Fibroblast of skin of back (primary cell): Measurements from ENCODE around the gene ZBTB24.

Source experiments
- DNase-seq: peaks from one replicate; pipeline ENCODE4 v3.0.0-alpha.2; 2013

The ZBTB24 gene

GRCh38 chr6:109498052-109498451, 15.0 kb upstream of the ZBTB24 start:
- DNase-seq: no peak

- no peak for DNase-seq
Measured at GRCh38 chr6:109496036-109496772, 13.2 kb upstream of the ZBTB24 start.

GRCh38 chr6:109493865-109494264, 10.8 kb upstream of the ZBTB24 start:
- DNase-seq: no peak

- DNase-seq: no peak
Measured at GRCh38 chr6:109491207-109491938, 8.4 kb upstream of the ZBTB24 start.

- DNase-seq: no peak
Measured at GRCh38 chr6:109490713-109491112, 7.7 kb upstream of the ZBTB24 start.

GRCh38 chr6:109488001-109488400, 5.0 kb upstream of the ZBTB24 start:
- no peak for DNase-seq

GRCh38 chr6:109486068-109486467, 3.0 kb upstream of the ZBTB24 start:
- no peak for DNase-seq

GRCh38 chr6:109485266-109485935, 2.4 kb upstream of the ZBTB24 start:
- DNase-seq: no peak

- DNase-seq: no peak
Measured at GRCh38 chr6:109484122-109484521, 1.1 kb upstream of the ZBTB24 start.

- peak; percentile 9 for DNase-seq
Measured at GRCh38 chr6:109483735-109484057, 677 bp upstream of the ZBTB24 start.

- no peak for DNase-seq
Measured at GRCh38 chr6:109480993-109481480, 2.0 kb downstream of the ZBTB24 start.

GRCh38 chr6:109478841-109479624, 4.0 kb downstream of the ZBTB24 start:
- DNase-seq: no peak

GRCh38 chr6:109478222-109478805, 4.7 kb downstream of the ZBTB24 start:
- peak; percentile 15 for DNase-seq

GRCh38 chr6:109477725-109478124, 5.3 kb downstream of the ZBTB24 start:
- DNase-seq: no peak

- no peak for DNase-seq
Measured at GRCh38 chr6:109477184-109477583, 5.8 kb downstream of the ZBTB24 start.

- no peak for DNase-seq
Measured at GRCh38 chr6:109475625-109476024, 7.4 kb downstream of the ZBTB24 start.

GRCh38 chr6:109474995-109475394, 8.0 kb downstream of the ZBTB24 start:
- DNase-seq: no peak

GRCh38 chr6:109473120-109473519, 9.9 kb downstream of the ZBTB24 start:
- no peak for DNase-seq

- DNase-seq: no peak
Measured at GRCh38 chr6:109472132-109472995, 10.7 kb downstream of the ZBTB24 start.

GRCh38 chr6:109471105-109471810, 11.8 kb downstream of the ZBTB24 start:
- DNase-seq: no peak
